Ascending aorta (tissue), 2 donors: ENCODE measurements around the gene HDHD5. TPM values are rescaled to one million over a fixed set of nuclear protein-coding genes. Genes with fewer than 3 reads are reported as not detected.

ENCODE experiments used
- DNase-seq, 2 donors: peaks; one replicate each; pipeline ENCODE4 v3.0.0-alpha.2; 2019; ENCODE audit warnings: low spot score in 2 of 2
- H3K27ac ChIP-seq, 2 donors: fragments of 200-600 bp; sonication (generic); one replicate each; pipeline ENCODE4 v1.5.1; 2016 to 2017; ENCODE audit warnings: mild to moderate bottlenecking in 1 of 2
- H3K27me3 ChIP-seq: fragments of 200-600 bp; sonication (generic); one replicate; pipeline ENCODE4 v1.5.1; 2017
- H3K36me3 ChIP-seq, 2 donors: fragments of 200-600 bp; sonication (generic); one replicate each; pipeline ENCODE4 v1.5.1; 2016
- H3K4me1 ChIP-seq, 2 donors: fragments of 200-600 bp; sonication (generic); one replicate each; pipeline ENCODE4 v1.5.1; 2016 to 2017; ENCODE audit warnings: mild to moderate bottlenecking in 1 of 2
- H3K4me3 ChIP-seq, 2 donors: fragments of 200-600 bp; sonication (generic); one replicate each; pipeline ENCODE4 v1.5.1; 2016 to 2017; ENCODE audit warnings: mild to moderate bottlenecking in 1 of 2
- H3K9me3 ChIP-seq, 2 donors: fragments of 200-600 bp; sonication (generic); one replicate each; pipeline ENCODE4 v1.5.1; 2016
- CTCF ChIP-seq, 3 experiments: fragments of 200-600 bp in 2 of 3; fragments of 450-650 bp in 1 of 3; sonication (generic) in 2 of 3; IDR thresholded peaks; one replicate each; pipeline ENCODE4 v1.5.1; 2016 to 2019; ENCODE audit warnings: antibody characterized with exemption in 3 of 3, mild to moderate bottlenecking in 1 of 3, moderate library complexity in 1 of 3
- intact Hi-C: fragments of 100-400 bp; cut with DNase I; formaldehyde crosslinking; loops from one replicate; pipeline ENCODE4 v1.15.1; 2023
- total RNA-seq: library from RNA; depleted of rRNA; stranded (reverse); fragments of >200 nt; gene quantifications from one replicate; pipeline ENCODE4 v1.1.0, GENCODE V29; 2016

The HDHD5 gene
- total RNA-seq, 1 donor from 2014 or later: 55.8 TPM

- peaks cover 49 to 69% of the 10 kb centered on the region in 2 donors for H3K36me3 ChIP-seq
Measured at GRCh38 chr22:17107547-17107810, 51.6 kb downstream of the HDHD5 start.

DNA sequence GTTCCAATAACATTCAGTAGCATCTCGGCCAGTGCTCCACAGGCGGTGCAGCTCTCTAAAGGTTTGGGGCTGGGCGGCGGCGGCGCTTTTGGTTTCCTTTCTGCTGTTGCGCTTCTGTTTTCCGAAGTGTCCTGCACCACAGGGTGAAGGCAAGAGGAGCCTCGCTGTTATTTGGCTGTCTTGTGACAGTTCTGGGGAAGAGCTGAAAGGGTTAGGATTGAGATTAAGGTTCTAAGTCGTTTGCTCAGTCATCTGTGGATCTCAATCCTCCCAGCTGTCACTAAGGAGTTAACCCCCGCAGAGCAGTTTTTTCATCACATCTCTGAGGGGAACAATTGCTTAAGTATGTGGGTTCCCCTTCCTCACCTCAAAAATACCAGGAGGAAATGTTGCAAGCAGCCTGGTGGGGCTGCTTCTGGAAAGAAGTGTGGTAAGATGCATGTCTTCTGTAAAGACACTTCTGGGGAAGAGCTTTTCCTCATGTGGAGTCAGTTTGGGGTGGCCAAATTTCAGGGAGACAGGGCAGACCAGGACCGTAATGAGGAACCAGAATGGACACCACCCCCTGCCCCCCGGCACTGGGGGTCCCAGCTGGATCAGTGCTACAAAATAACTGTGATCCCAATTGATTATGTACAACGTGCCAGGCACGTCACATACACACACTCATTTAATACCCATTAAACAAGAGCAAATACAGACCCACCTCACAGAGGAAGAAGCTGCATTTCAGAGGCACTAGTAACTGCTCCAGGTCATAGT lies 52.1 kb downstream of the HDHD5 start:
- Histone ChIP-seq H3K27ac (no peak overlapping the region), H3K36me3 (peaks cover 54 to 74% of the 10 kb centered on the region in 2 donors), H3K9me3 (no peaks in the 10 kb centered on the region), H3K4me3 (no peak overlapping the region), H3K27me3 (no peaks in the 10 kb centered on the region), H3K4me1 (no peaks in the 10 kb centered on the region)
- TF ChIP-seq CTCF (IDR thresholded peaks at IDR 0.05): no peak
- intact Hi-C loops: no loop called here
- DNase-seq: no peak

More at GRCh38 chr22:17107547-17107810, 51.6 kb downstream of the HDHD5 start:
- no peaks in the 10 kb centered on the region for H3K9me3 ChIP-seq
- H3K27me3 ChIP-seq: no peaks in the 10 kb centered on the region
- H3K27ac ChIP-seq: no peak overlapping the region
- H3K4me3 ChIP-seq: no peak overlapping the region
- H3K4me1 ChIP-seq: no peaks in the 10 kb centered on the region
- intact Hi-C loops: no loop called here
- DNase-seq: no peak
- TF ChIP-seq CTCF (IDR thresholded peaks at IDR 0.05): no peak

DNA sequence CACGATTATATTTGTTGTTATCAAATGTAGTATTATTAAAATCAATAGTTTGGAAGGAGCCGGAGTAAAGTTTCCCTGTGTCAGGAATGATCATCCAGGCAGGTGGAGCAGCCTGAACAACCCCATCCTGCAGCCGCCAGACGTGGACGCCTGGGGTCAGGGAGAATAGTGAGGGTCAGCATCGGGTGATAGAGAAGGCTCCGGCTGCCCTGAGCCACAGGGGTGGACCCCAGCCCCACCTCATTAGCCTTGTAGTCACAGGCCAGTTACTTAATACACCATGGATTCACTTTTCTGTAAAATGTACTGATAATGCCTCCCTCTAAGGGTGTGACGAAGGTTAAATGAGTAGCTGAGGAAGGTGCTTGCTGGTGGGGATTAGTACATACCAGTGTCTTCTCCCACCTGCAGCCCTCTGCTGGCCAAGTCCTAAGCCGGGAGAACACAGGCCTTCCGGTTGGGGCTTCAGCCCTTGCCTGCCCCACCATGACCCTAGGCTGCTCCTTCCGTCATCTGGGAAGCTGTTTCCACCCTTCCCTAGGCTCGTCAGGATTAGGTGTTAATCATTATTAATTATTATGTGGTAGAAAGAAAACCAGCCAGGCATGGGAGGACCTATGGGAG lies 52.8 kb downstream of the HDHD5 start:
- peaks cover 60 to 81% of the 10 kb centered on the region in 2 donors for H3K36me3 ChIP-seq
- H3K27me3 ChIP-seq: no peaks in the 10 kb centered on the region
- H3K27ac ChIP-seq: no peak overlapping the region
- no peaks in the 10 kb centered on the region for H3K4me1 ChIP-seq
- no peak for TF ChIP-seq CTCF (IDR thresholded peaks at IDR 0.05)
- H3K4me3 ChIP-seq: no peak overlapping the region
- H3K9me3 ChIP-seq: no peaks in the 10 kb centered on the region
- no peak for DNase-seq
- intact Hi-C loops: no loop called here

GRCh38 chr22:17105143-17106129 lies 53.6 kb downstream of the HDHD5 start:
- Histone ChIP-seq H3K36me3 (peaks cover 69 to 85% of the 10 kb centered on the region in 2 donors), H3K9me3 (no peaks in the 10 kb centered on the region)
- DNase-seq: no peak

More at GRCh38 chr22:17105143-17106129, 53.6 kb downstream of the HDHD5 start:
- TF ChIP-seq CTCF (IDR thresholded peaks at IDR 0.05): no peak
- Histone ChIP-seq H3K4me3 (no peak overlapping the region), H3K27ac (no peak overlapping the region), H3K27me3 (no peaks in the 10 kb centered on the region), H3K4me1 (no peaks in the 10 kb centered on the region)
- intact Hi-C loops: no loop called here
